H1 (cell line): ENCODE data around the gene TMEM221. TPM values are rescaled to one million over a fixed set of nuclear protein-coding genes. Genes with fewer than 3 reads are reported as not detected.

Experiments
- GTF2F1 ChIP-seq: IDR thresholded peaks from 2 replicates; pipeline ENCODE4 v1.6.1; 2012; ENCODE audit warnings: low read depth, low read length, improper control_type of control experiment, borderline replicate concordance
- KDM1A ChIP-seq: fragments of 200-600, 300-600 bp; sonication (generic); IDR thresholded peaks from 2 replicates; pipeline ENCODE4 v1.7.1; 2016; ENCODE audit warnings: mild to moderate bottlenecking, low read length, borderline replicate concordance
- RAD21 ChIP-seq, 2 experiments: IDR thresholded peaks in 1 of 2; conservative IDR thresholded peaks in 1 of 2; 2 replicates each; pipeline ENCODE4 v1.6.1; 2011; ENCODE audit warnings: low read depth in 2 of 2, low read length in 2 of 2, improper control_type of control experiment in 1 of 2, inconsistent platforms in 1 of 2, mild to moderate bottlenecking in 1 of 2, moderate library complexity in 1 of 2
- SIX5 ChIP-seq: IDR thresholded peaks from 2 replicates; pipeline ENCODE4 v1.6.1; 2011; ENCODE audit warnings: mild to moderate bottlenecking, low read depth, low read length
- SP1 ChIP-seq: IDR thresholded peaks from 2 replicates; pipeline ENCODE4 v1.6.1; 2011; ENCODE audit warnings: low read depth, low read length
- polyA plus RNA-seq, 7 experiments: library from polyadenylated mRNA; depleted of rRNA in 3 of 7; stranded (reverse) in 5 of 7; unstranded in 2 of 7; fragments of >200 nt in 5 of 7; fragments of 200-250 nt in 2 of 7; gene quantifications; 1 replicate in 5 of 7; 2 replicates in 1 of 7; 4 replicates in 1 of 7; pipeline versions ENCODE4 v1.2.1 to v1.2.3, GENCODE V29; 2011 to 2013; ENCODE audit warnings: missing spikeins in 2 of 7, mixed read lengths in 2 of 7
- total RNA-seq: library from RNA; stranded (reverse); fragmentation: NEBNext Ultra II Directional; extraction: Animal tissue kit (Norgen Biotek cat#: 25700); gene quantifications from 2 replicates; pipeline ENCODE4 v1.2.1, GENCODE V29; 2021
- TF ChIP-seq, protein P1 (sequence below), 3 experiments: IDR thresholded peaks; 1 replicate in 2 of 3; 2 replicates in 1 of 3; pipeline versions ENCODE4 v1.5.1 to v1.6.1; 2011; ENCODE audit warnings: low read length in 3 of 3, mild to moderate bottlenecking in 3 of 3, inconsistent platforms in 2 of 3, low read depth in 1 of 3, moderate library complexity in 1 of 3; ENCODE audit not compliant: insufficient read depth in 1 of 3; ENCODE audit errors: control extremely low read depth in 1 of 3

Gene TMEM221
- total and polyA plus RNA-seq, 2 of the 8 experiments (the other 6 are each of a cell fraction or from before 2014, with no cell fraction given) = 1.4 to 2.0 TPM

DNA sequence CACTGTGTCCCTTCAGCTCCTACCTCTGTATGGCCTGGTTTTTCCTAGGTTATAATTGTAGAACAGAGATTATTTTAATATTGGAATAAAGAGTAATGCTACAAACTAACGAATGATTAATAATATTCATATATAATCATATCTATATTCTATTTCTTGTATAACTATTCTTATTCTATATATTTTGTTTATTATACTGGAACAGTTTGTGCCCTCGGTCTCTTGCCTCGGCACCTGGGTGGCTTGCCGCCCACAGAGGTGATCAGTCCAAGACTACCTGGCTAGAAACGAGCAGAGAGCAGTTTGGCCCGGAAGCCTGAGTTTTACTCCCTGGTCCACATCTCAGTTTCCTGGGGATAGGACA, 18.0 kb upstream of the TMEM221 start (continued):
- TF ChIP-seq, protein P1, sequence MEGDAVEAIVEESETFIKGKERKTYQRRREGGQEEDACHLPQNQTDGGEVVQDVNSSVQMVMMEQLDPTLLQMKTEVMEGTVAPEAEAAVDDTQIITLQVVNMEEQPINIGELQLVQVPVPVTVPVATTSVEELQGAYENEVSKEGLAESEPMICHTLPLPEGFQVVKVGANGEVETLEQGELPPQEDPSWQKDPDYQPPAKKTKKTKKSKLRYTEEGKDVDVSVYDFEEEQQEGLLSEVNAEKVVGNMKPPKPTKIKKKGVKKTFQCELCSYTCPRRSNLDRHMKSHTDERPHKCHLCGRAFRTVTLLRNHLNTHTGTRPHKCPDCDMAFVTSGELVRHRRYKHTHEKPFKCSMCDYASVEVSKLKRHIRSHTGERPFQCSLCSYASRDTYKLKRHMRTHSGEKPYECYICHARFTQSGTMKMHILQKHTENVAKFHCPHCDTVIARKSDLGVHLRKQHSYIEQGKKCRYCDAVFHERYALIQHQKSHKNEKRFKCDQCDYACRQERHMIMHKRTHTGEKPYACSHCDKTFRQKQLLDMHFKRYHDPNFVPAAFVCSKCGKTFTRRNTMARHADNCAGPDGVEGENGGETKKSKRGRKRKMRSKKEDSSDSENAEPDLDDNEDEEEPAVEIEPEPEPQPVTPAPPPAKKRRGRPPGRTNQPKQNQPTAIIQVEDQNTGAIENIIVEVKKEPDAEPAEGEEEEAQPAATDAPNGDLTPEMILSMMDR (IDR thresholded peaks at IDR 0.05; ENCODE audit: control extremely low read depth in 1 of 3, insufficient read depth in 1 of 3, low read depth in 1 of 3, low read length in 3 of 3) = no peak
- no peak for TF ChIP-seq SP1
- no peak for TF ChIP-seq RAD21 (IDR thresholded peaks at IDR 0.05 in 1 of 2, conservative IDR thresholded peaks at IDR 0.05 in 1 of 2; ENCODE audit: low read depth in 2 of 2, low read length in 2 of 2)
- TF ChIP-seq KDM1A = no peak
- no peak for TF ChIP-seq GTF2F1
- no peak for TF ChIP-seq SIX5
